Measurements from ENCODE around the gene ZNF48.

- TF ChIP-seq POLR2A (IDR thresholded peaks at IDR 0.05), result no peak
- TF ChIP-seq CTCF (IDR thresholded peaks at IDR 0.05), result no peak
Observed at GRCh38 chr16:30376461-30376902, 18.7 kb upstream of the ZNF48 start.

Data from esophagus squamous epithelium (tissue), 4 donors.